Activated CD4-positive, alpha-beta T cell treated with anti-CD3 and anti-CD28 coated beads for 1 hour (primary cell): ENCODE data around the gene RLF.

Experiments used
- DNase-seq: peaks from one replicate; pipeline ENCODE4 v3.0.0-alpha.2; 2020

The RLF gene

GRCh38 chr1:40244138-40244744 lies 83.1 kb downstream of the RLF start:
- DNase-seq = no peak

GRCh38 chr1:40245686-40246085 lies 84.5 kb downstream of the RLF start:
- no peak for DNase-seq

- DNase-seq = no peak
Observed at GRCh38 chr1:40247655-40248054, 86.5 kb downstream of the RLF start, which contains the start of gene TMCO2. Gene TMCO2 (plus strand): TSS chr1:40247937. CDS start chr1:40247994, 57 bp downstream.

- DNase-seq = no peak
Observed at GRCh38 chr1:40248412-40248811, 87.2 kb downstream of the RLF start.

GRCh38 chr1:40251456-40251855 lies 90.3 kb downstream of the RLF start:
- no peak for DNase-seq

GRCh38 chr1:40252601-40253000 lies 91.4 kb downstream of the RLF start:
- DNase-seq = no peak

GRCh38 chr1:40255231-40255630 lies 94.0 kb downstream of the RLF start:
- DNase-seq = no peak

GRCh38 chr1:40256401-40257084 lies 95.4 kb downstream of the RLF start:
- DNase-seq = no peak

GRCh38 chr1:40257313-40257687 lies 96.1 kb downstream of the RLF start:
- DNase-seq = no peak

GRCh38 chr1:40257688-40258444 lies 96.7 kb downstream of the RLF start, which contains the start of gene ZMPSTE24:
Gene ZMPSTE24 (plus strand): TSS chr1:40258236. CDS start chr1:40258272, 36 bp downstream.
- peak; percentile 95 for DNase-seq

- no peak for DNase-seq
Observed at GRCh38 chr1:40258445-40258769, 97.2 kb downstream of the RLF start.

GRCh38 chr1:40264354-40264781 lies 103.2 kb downstream of the RLF start:
- DNase-seq = no peak

- no peak for DNase-seq
Observed at GRCh38 chr1:40265298-40265697, 104.1 kb downstream of the RLF start.

GRCh38 chr1:40265919-40266318 lies 104.7 kb downstream of the RLF start:
- no peak for DNase-seq

- DNase-seq = no peak
Observed at GRCh38 chr1:40266786-40267535, 105.8 kb downstream of the RLF start.

- DNase-seq = no peak
Observed at GRCh38 chr1:40267767-40268187, 106.6 kb downstream of the RLF start.

GRCh38 chr1:40268211-40268610 lies 107.0 kb downstream of the RLF start:
- no peak for DNase-seq

GRCh38 chr1:40270152-40270834 lies 109.1 kb downstream of the RLF start:
- DNase-seq = no peak

- DNase-seq = no peak
Observed at GRCh38 chr1:40272653-40273213, 111.5 kb downstream of the RLF start.

- no peak for DNase-seq
Observed at GRCh38 chr1:40273547-40274166, 112.5 kb downstream of the RLF start.

GRCh38 chr1:40274331-40274730 lies 113.1 kb downstream of the RLF start:
- DNase-seq = no peak

- DNase-seq = no peak
Observed at GRCh38 chr1:40276122-40276521, 114.9 kb downstream of the RLF start.
